Measurements from ENCODE around the gene IL36RN.

GRCh38 chr2:113015655-113016054, 43.3 kb upstream of the IL36RN start:
- no peak for TF ChIP-seq POLR2AphosphoS5 (IDR thresholded peaks at IDR 0.05; ENCODE audit: borderline replicate concordance, low read depth, low read length)
- TF ChIP-seq EZH2 (IDR thresholded peaks at IDR 0.05): no peak
- TF ChIP-seq FOXP2 (optimal IDR thresholded peaks at IDR 0.05; ENCODE audit: control extremely low read depth, extremely low read length, insufficient read depth): no peak

Data from SK-N-MC (cell line).